Measurements from ENCODE around the gene WLS.

WLS gene

GRCh38 chr1:68145418-68146126, 86.8 kb downstream of the WLS start:
- H3K4me3 ChIP-seq (ENCODE audit: low read depth, low read length) = no peak overlapping the region
- TF ChIP-seq CTCF (IDR thresholded peaks at IDR 0.05; ENCODE audit: low read depth, low read length) = no peak

- TF ChIP-seq CTCF (IDR thresholded peaks at IDR 0.05; ENCODE audit: low read depth, low read length) = no peak
- H3K4me3 ChIP-seq (ENCODE audit: low read depth, low read length) = no peak overlapping the region
These were observed 87.5 kb downstream of the WLS start for GRCh38 chr1:68144856-68145255.

- no peak overlapping the region for H3K4me3 ChIP-seq (ENCODE audit: low read depth, low read length)
- no peak for TF ChIP-seq CTCF (IDR thresholded peaks at IDR 0.05; ENCODE audit: low read depth, low read length)
These were observed 88.7 kb downstream of the WLS start for GRCh38 chr1:68143633-68144032.

GRCh38 chr1:68142461-68142860, 89.9 kb downstream of the WLS start:
- H3K4me3 ChIP-seq (ENCODE audit: low read depth, low read length) = no peak overlapping the region
- TF ChIP-seq CTCF (IDR thresholded peaks at IDR 0.05; ENCODE audit: low read depth, low read length) = no peak

GRCh38 chr1:68142036-68142435, 90.3 kb downstream of the WLS start:
- H3K4me3 ChIP-seq (ENCODE audit: low read depth, low read length) = no peak overlapping the region

GRCh38 chr1:68141071-68142021, 91.0 kb downstream of the WLS start:
- TF ChIP-seq CTCF (IDR thresholded peaks at IDR 0.05; ENCODE audit: low read depth, low read length) = no peak
- H3K4me3 ChIP-seq (ENCODE audit: low read depth, low read length) = no peak overlapping the region

More at GRCh38 chr1:68142036-68142435, 90.3 kb downstream of the WLS start:
- no peak for TF ChIP-seq CTCF (IDR thresholded peaks at IDR 0.05; ENCODE audit: low read depth, low read length)

GRCh38 chr1:68140536-68140935, 91.8 kb downstream of the WLS start:
- no peak overlapping the region for H3K4me3 ChIP-seq (ENCODE audit: low read depth, low read length)
- no peak for TF ChIP-seq CTCF (IDR thresholded peaks at IDR 0.05; ENCODE audit: low read depth, low read length)

All from WI38 (cell line).